ENCODE data around the gene LTBP1. TPM values are rescaled to one million over a fixed set of nuclear protein-coding genes. Genes with fewer than 3 reads are reported as not detected.

The LTBP1 gene
- total and polyA plus RNA-seq, 12 donors, result 6.2 to 47.2 (median 15.5) TPM

DNA sequence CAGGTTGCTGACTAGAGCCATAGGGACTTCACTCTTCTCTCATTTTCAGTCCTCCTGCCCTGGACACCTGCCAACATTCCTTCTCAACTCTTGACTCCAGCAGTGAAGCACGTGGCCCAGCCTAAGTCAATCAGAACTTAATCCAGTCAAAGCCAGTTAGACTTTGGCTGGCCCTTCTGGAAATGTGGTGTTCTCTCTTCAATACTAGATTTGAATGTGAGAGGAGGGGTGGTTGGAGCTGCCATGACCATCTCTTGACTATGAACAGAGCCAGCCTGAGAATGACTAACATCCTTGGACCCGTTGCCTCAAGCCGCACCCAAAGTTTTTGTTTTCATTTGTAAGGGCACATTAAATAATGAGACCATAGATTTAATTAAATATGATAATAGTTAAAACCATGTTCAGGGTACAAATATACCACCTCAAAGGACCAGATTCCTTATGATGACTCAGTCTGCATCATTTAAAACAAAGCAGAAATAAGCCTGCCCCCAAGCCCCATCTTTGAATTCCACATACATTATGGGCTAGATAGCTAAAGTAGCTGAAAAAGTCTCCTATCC, 480.0 kb downstream of the LTBP1 start:
- Histone ChIP-seq H3K4me1 (replicated peaks in 1 of 2) (no peaks in the 10 kb centered on the region), H3K27ac (no peak overlapping the region), H3K9me3 (replicated peaks in 1 of 3) (no peaks in the 10 kb centered on the region), H3K36me3 (replicated peaks in 1 of 2) (no peaks in the 10 kb centered on the region), H3K27me3 (no peaks in the 10 kb centered on the region), H3K4me3 (no peak overlapping the region)
- peak in 1 of 7 donors; percentile 14 for DNase-seq
- TF ChIP-seq POLR2A (IDR thresholded peaks at IDR 0.05), result no peak
- TF ChIP-seq, protein P1, sequence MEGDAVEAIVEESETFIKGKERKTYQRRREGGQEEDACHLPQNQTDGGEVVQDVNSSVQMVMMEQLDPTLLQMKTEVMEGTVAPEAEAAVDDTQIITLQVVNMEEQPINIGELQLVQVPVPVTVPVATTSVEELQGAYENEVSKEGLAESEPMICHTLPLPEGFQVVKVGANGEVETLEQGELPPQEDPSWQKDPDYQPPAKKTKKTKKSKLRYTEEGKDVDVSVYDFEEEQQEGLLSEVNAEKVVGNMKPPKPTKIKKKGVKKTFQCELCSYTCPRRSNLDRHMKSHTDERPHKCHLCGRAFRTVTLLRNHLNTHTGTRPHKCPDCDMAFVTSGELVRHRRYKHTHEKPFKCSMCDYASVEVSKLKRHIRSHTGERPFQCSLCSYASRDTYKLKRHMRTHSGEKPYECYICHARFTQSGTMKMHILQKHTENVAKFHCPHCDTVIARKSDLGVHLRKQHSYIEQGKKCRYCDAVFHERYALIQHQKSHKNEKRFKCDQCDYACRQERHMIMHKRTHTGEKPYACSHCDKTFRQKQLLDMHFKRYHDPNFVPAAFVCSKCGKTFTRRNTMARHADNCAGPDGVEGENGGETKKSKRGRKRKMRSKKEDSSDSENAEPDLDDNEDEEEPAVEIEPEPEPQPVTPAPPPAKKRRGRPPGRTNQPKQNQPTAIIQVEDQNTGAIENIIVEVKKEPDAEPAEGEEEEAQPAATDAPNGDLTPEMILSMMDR (IDR thresholded peaks at IDR 0.05), result no peak
- 76 to 81% (median 78%) methylated on average over 3 of the region's 3 CpGs for WGBS, 4 donors
- intact Hi-C loops (cut with DNase I), result no loop called here

DNA sequence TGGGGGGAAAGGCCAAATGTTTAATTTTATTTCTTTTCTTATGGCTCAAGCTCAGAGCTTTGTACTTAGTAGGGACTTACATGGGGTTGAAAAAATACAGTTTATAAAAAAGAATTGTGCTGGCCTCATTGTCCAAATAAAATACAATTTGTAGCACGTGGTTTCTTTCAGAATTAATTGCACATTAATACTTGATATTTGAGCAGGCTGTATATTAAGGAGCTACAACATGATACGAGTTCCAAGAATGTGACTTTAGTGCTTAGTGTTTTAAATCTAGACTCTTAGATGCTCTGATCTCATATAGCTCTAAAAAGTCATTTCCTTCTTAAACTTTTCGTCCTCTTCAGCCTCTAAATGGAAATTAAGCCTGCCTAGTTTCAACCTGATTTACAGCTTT, 483.3 kb downstream of the LTBP1 start:
- no peaks in the 10 kb centered on the region for H3K36me3 ChIP-seq (replicated peaks in 1 of 2)
- H3K4me3 ChIP-seq, result no peak overlapping the region
- no peaks in the 10 kb centered on the region for H3K4me1 ChIP-seq (replicated peaks in 1 of 2)
- no peak for TF ChIP-seq POLR2A (IDR thresholded peaks at IDR 0.05)
- TF ChIP-seq, protein P1 (IDR thresholded peaks at IDR 0.05), result no peak
- no peaks in the 10 kb centered on the region for H3K9me3 ChIP-seq (replicated peaks in 1 of 3)
- H3K27me3 ChIP-seq, result no peaks in the 10 kb centered on the region
- no peak overlapping the region for H3K27ac ChIP-seq
- intact Hi-C loops (cut with DNase I), result no loop called here
- WGBS, 4 donors, result 47 to 65% (median 53%) methylated on average over 3 of the region's 3 CpGs
- DNase-seq, result no peak

DNA sequence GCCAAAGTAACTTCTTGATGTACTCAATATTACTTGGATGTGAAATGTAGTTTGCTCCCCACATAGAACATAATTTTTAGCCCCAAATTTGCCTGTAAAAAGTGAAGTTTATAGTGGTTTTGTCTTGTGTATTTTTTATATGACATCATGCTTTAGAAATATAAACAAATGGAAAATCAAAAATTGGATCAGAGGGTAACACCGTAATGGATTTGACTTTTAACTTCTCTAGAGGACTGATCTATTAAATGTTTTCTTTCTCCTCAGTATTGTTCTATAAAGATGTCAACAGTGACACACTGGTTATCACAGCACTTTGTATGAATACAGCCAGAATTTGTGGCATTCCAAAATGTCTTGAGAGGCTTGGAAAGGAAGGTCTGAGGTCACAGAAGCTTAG, 484.1 kb downstream of the LTBP1 start:
- WGBS, 4 donors, result 65 to 77% (median 69%) methylated on average over 1 of the region's 1 CpG

DNA sequence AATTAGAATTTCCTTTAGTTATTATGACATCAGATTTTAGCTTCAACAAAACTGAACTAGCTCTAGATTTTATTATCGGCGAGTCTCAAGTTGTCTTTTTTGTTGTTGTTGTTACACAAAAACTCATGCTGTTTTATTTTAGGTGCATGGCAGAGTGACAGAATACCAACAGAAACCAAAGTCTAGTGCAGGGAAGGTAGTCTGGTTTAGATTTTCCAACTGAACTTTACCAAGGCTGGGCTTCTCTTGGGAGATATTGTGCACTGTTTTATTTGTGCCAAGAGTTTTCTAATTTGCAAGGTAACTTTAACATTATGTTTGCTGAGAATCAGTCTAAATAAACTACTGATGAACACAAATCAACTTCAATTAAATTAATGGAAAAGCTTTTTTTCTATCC, 486.1 kb downstream of the LTBP1 start:
- Histone ChIP-seq H3K4me1 (replicated peaks in 1 of 2) (no peaks in the 10 kb centered on the region), H3K27ac (no peak overlapping the region), H3K4me3 (no peak overlapping the region), H3K36me3 (replicated peaks in 1 of 2) (no peaks in the 10 kb centered on the region), H3K27me3 (no peaks in the 10 kb centered on the region), H3K9me3 (replicated peaks in 1 of 3) (no peaks in the 10 kb centered on the region)
- intact Hi-C loops (cut with DNase I), result no loop called here
- WGBS, 4 donors, result 83 to 87% (median 84%) methylated on average over 2 of the region's 2 CpGs
- DNase-seq, result no peak
- TF ChIP-seq, protein P1 (IDR thresholded peaks at IDR 0.05), result no peak
- no peak for TF ChIP-seq POLR2A (IDR thresholded peaks at IDR 0.05)

More for the DNA sequence above, 484.1 kb downstream of the LTBP1 start:
- no peak for TF ChIP-seq POLR2A (IDR thresholded peaks at IDR 0.05)
- TF ChIP-seq, protein P1 (IDR thresholded peaks at IDR 0.05), result no peak
- DNase-seq, result no peak
- intact Hi-C loops (cut with DNase I), result no loop called here
- Histone ChIP-seq H3K27me3 (no peaks in the 10 kb centered on the region), H3K36me3 (replicated peaks in 1 of 2) (no peaks in the 10 kb centered on the region), H3K4me1 (replicated peaks in 1 of 2) (no peaks in the 10 kb centered on the region), H3K9me3 (replicated peaks in 1 of 3) (no peaks in the 10 kb centered on the region), H3K4me3 (no peak overlapping the region), H3K27ac (no peak overlapping the region)

All from adrenal gland (tissue), 12 donors.